IPS-NIHi11 (cell line): Measurements from ENCODE around the gene ACP5.
"Not testable (repeated sequence)": the region's sequence is repeated elsewhere in the genome, so short reads cannot be mapped to it uniquely, and the experiment has no call there.

Source experiments
- DNase-seq: peaks from one replicate; pipeline ENCODE4 v3.0.0; 2012; ENCODE audit warnings: mixed read lengths, low spot score

Gene ACP5

DNA sequence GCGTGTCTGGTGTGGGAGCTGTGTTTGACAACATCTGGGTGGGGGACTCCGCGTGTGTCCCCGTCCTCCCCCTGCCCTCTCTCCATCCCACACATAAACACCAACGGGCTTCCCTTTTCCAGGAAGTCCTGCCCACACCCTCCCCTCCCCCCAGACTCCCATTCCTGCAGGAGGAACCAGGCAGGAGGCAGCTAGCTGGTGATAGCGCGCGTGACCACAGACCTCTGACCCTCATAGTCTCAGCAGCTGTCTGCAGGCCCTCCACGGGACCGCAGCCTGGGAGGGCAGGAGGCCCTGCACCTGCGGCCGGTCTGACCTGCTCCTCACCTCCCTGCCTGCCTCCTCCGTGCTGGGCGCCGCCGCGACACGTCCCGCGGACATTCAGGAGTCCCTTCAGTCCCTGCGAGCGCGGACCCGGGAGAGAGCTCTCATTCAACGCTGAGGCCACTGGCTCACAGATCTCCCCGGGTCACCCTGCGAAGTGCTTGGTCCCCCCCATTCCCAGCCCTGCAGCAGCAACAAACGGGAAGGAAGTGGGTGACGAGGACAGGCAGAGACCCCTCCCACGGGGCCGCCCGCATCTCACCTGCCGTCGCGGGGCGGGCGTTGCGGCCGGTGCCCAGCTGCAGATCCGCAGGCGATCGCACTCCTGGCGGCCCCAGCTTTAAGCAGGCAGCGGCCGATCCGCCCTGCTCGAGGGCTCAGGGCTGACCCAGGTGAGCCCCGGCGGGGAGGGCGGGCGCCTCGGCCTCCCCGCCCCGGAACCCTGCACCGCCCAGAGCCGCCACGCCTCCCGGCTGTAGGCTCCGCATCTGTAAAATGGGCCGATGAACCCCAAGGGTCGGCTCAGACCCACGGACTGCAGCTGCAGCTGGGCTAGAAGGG is 1.1 kb upstream of the ACP5 start:
- DNase-seq: peak; percentile 74

DNA sequence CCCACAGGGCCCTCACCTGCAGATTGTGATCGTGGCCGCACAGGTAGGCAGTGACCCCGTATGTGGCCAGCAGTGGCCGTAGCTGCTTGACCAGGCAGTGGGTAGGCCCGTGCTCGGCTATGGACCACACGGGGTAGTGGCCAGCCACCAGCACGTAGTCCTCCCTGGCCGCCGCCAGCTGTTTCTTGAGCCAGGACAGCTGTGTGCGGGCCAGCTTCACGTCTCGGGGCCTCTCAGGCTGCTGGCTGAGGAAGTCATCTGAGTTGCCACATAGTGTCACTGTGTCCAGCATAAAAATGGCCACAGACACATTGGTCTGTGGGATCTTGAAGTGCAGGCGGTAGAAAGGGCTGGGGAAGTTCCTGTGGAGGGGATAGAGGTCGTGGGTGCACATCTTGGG is 1.2 kb downstream of the ACP5 start:
- no peak for DNase-seq

DNA sequence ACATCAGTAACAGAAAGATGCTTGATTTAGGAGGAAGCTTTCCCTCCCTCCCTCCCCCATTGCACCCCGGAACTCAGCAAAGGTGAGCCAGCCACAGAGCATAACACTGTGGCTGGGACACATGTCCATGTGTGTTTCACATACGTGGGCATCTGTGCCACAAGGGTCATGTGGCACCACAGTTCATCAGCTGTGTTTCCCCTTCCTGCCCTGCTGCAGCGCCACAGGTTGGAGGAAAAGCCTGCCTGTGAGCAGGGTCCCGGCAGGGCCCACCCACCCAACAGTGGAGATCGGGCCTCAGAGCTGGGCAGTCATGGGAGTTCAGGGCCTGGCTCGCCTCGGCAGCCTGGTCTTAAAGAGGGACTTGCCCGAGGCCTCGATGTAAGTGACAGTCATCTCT is 2.8 kb downstream of the ACP5 start:
- DNase-seq: no peak

DNA sequence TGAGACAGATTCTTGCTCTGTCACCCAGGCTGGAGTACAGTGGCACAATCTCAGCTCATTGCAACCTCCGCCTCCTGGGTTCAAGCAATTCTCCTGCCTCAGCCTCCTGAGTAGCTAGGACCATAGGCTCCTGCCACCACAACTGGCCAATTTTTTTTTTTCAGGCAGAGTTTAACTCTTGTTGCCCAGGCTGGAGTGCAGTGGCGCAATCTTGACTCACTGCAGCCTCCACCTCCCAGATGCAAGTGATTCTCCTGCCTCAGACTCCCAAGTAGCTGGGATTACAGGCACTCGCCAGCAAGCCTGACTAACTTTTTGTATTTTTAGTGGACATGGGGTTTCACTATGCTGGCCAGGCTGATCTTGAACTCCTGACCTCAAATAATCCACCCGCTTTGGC is 3.7 kb downstream of the ACP5 start:
- DNase-seq: not testable (repeated sequence)

DNA sequence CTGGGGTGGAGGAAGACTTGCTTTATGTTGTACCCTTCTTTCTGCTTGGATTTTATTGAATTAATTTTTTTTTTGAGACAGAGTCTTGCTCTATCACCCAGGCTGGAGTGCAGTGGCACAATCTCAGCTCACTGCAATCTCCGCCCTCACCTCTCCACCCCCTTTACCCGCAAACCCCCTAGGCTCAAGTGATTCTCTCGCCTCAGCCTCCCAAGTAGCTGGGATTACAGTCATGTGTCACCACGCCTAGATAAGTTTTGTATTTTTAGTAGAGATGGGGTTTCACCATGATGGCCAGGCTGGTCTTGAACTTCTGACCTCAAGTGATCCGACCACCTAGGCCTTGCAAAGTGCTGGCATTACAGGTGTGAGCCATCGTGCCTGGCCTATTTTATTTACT is 4.1 kb downstream of the ACP5 start:
- DNase-seq: not testable (repeated sequence)

DNA sequence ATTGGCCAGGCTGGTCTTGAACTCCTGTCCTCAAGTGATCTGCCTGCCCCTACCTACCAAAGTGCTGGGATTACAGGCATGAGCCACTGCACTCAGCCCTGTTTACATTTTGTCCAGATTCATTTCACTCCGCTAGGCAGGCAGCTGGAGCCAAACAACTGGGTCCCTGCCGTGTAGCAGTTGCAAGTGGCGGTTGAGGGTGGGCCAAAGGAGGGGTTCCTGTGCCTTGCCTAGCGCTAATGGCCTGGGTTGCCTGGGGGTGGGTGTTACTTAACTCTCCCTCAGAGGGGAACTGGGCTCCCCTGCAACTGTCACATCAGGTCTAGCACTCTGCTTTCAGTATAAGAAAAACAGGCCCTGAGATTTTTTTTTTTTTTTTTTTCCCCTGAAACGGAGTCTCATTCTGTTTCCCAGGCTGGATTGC is 7.4 kb downstream of the ACP5 start:
- DNase-seq: no peak

DNA sequence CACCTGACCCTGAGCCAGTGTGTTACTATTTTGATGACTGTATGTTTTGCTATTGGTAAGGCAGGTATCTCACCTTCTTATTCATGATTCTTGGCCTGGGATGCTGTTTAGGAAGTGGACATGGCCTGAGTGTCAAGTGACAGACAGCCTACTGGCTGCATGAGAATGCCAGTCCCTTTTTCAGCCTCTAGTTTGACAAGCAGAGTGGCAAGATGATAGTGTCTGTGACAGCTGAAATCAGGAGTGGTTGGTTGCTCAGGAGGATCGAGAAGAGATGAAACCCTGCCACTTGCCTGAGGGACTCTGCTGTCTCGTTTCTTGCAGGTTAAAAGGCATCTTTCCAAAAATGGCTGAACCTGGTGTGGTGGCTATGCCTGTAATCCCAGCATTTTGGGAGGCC is 11.3 kb downstream of the ACP5 start:
- DNase-seq: no peak

DNA sequence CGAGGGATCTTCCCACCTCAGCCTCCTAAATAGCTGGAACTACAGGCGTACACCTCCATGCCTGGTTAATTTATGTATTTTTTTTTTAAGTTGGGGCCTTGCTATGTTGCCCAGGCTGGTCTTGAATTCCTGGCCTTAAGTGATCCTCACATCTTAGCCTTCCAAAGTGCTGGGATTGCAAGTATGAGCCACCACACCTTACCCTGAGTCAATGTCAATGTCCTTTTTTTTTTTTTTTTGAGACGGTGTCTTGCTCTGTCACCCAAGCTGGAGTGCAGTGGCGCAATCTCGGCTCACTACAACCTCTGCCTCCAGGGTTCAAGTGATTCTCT is 11.8 kb downstream of the ACP5 start:
- DNase-seq: not testable (repeated sequence)

DNA sequence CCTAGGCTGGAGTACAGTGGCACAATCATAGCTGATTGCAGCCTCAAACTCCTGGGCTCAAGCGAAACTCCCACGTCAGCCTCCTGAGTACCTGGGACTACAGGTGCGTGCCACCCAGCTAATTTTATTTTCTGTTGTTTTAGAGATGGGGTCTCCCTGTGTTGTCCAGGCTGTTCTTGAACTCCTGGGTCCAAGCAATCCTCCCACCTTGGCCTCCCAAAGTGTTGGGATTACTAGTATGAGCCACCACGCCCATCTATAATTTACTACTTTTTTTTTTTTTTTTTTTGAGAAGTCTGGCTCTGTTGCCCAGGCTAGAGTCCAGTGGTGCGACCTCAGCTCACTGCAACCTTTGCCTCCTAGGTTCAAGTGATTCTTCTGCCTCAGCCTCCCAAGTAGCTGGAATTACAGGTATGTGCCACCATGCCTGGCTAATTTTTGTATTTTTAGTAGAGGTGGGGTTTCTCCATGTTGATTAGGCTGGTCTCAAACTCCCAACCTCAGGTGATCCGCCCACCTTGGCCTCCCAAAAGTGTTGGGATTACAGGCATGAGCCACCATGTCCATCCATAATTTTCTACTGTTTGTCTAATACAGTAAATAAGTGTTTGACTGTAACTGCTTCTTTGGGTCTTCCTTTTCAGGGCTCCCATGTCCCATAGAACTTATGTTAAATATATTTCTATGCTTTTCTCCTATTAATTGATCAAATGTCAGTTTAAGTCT is 13.2 kb downstream of the ACP5 start:
- not testable (repeated sequence) for DNase-seq

DNA sequence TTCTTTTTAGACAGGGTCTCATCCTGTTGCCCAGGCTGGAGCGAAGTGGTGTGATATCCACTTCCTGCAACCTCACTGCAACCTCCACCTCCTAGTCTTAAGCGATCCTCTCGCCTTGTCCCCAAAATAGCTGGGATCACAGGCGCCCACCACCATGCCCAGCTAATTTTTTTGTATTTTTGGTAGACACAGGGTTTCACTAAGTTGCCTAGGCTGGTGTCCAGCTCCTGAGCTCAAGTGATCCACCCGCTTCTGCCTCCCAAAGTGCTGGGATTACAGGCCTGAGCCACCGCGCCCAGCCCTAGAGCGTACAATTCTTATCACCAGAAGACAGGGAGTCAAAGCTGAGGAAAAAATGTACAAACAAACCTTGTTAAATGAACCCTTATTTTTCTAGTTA is 13.9 kb downstream of the ACP5 start:
- no peak for DNase-seq

DNA sequence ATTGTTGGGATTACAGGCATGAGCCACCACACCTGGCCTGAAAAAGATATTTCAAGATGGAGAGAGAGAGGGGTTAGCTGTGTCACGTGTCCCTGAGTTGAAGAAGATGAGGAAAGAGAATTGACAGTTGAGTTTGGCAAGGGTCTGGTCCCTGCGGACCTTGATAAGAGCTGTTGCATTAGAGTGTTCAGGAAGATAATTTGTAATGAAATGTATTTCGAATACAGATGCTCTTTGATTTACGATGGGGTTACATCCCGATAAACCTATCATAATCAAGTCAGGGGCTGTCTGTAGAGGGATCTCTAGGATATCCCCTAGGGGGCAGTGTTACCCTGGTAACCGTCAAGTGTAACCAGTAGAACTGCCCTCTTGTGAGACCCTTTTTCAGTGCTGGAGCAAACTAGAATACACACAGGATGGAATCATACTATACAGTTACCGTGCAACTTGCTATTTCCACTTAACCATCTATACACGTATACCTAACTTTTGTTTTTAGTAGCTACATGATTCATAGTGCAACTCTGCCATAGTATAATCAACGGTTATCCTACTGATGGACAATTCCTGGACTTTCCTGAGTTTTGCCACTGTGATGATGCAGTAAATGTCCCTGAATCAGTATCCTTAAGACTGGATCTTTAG is 16.9 kb downstream of the ACP5 start:
- DNase-seq: peak; percentile 69

DNA sequence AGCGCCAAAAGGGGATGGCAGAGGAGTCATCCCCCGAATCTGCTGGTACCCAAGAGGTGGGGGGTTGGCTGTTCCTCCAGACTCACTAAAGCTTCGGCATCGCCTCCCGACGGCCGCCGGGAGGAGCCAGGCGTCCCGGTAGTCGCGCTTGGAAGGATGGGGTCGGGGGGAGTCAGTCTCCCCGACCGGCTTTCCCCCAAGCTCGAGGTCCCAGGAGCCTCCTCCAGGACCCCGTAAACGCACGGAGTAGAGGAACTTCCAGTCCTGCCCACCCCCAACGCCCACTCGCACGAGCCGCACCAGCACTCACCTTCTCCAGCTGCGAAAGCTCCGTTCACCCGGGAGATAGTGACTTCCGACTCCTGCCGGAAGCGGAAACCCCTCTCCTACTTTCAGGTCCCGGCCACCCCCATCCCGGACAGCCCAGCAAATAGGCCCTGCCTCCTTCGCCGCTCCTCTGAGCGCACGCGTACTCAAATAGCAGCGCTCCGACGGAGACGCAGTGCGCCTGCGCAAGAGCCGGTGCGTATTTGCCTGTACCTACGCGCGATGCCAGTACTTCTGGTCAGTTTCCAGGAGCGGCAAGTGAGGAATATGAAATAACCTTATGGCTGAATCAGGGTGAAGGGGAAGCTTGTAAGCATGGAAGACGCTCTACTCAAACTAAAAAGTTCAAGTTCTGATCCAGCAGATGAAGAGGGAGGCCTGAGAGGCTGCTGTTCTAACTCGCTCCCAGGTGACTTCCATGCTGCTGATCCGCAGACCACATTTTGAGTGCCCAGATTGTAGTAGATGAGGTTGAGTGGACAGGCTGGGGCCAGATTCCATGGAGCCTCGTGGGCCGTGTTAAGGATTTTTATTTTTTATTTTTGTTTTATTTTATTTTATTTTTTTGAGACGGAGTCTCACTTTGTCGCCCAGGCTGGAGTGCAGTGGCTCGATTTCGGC is 18.3 kb downstream of the ACP5 start, which contains the start of gene ELOF1:
Gene ELOF1, minus strand, starts transcription at position 350 of the 948 bp plus-strand sequence. CDS start 4,883 bp downstream, outside the sequence.
- peak; percentile 99 for DNase-seq

DNA sequence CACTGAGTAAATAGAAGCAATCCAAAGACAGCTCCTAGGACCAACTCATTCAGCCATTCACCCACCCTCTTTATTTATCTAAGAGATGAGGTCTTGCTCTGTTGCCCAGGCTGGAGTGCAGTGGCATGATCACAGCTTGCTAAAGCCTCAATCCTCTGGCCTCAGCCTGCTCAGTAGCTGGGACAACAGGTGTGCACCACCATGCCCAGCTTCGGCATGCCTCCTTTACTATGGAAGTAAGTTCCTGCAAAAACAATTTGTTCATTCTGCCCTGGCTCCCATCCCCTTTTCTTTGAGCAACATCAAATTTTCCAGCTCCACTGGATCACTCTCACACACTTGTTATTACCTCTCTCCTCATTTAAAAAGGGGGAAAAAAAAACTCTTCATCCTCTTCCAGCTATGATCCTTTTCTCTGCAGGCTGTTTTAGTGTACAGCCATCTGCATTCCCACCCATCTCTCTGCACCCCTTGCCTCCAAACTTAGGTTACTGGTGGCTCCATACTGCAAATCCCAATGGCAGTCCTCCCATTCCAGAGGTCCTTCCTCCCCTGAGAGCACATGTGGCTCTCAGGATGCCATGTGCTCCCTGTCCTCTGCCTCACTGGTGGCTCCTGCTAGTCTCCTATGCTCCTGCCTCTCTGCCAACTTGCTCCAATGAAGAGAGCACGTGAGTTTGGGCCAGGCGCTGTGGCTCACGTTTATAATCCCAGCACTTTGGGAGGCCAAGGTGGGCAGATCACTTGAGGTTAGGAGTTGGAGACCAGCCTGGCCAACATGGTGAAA is 20.6 kb downstream of the ACP5 start:
- no peak for DNase-seq

DNA sequence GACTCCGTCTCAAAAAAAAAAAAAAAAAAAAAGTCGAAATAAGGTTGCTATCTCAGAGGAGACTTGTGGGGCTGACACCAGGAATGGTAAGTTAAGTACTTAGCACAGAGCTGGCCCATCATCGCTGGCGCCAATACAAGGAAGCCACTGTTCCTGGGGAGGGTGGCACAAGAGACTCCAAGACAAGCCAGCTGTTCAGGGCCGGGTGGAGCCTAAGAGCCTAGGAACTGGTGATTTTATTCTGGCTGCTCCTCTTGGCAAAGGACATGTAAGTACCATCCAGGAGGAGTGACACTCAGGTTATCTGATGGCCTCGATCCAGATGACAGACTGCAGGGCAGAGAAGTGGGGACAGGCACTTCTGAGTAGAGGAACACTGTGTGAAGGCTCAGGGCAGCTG is 22.2 kb downstream of the ACP5 start:
- no peak for DNase-seq

DNA sequence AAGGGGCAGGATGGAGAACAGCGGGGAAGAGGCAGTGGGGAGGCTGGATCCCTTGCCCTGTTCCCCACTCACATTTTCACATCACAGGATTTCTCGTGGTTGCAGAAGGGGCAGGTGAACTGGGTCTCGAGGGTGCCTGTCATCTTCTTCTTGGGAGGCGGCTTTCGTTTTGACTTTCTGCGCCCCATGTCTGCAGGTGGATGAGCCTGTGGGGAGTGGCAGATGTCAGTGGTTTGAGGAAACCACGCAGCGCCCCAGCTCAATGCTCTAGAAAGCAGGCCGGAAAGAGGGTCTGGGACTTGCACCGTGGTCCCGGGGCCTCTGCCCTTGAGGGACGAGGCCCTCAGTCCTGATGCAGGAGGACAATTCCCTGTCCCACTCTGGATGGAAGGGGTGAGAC is 23.3 kb downstream of the ACP5 start:
- no peak for DNase-seq

DNA sequence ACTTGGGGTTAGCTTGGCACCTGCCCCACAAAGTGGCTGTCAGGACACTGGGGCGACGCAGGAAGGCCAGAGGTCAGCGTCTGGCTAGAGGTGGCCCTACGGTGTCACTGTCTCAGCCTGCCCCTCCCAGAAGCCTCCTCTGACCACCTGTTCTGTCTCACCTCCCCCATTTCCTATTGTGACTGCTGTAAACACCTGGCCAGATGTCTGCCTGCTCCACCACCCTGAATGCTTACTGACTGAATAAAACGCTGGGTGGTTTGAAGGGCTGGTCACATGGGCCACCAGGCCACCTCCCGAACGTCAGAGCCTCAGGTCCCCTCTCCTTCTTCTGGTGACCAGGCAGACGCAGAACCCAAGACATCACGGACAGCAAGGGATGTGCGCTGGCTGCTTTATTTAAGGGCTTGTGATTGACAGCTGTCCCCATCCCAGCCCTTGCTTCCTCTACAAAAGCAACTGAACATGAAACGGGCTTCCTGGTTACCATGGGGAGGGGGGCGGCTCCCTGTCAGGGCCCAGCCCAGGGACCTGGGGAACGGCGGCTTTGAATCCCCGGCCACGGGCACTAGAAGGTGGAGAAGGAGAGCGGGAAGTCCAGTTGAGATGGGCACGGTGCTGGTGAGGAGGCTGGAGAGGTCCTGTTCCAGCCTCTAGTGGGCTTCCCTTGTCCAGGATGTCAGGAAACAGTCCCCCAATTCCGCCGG is 24.6 kb downstream of the ACP5 start:
- no peak for DNase-seq

DNA sequence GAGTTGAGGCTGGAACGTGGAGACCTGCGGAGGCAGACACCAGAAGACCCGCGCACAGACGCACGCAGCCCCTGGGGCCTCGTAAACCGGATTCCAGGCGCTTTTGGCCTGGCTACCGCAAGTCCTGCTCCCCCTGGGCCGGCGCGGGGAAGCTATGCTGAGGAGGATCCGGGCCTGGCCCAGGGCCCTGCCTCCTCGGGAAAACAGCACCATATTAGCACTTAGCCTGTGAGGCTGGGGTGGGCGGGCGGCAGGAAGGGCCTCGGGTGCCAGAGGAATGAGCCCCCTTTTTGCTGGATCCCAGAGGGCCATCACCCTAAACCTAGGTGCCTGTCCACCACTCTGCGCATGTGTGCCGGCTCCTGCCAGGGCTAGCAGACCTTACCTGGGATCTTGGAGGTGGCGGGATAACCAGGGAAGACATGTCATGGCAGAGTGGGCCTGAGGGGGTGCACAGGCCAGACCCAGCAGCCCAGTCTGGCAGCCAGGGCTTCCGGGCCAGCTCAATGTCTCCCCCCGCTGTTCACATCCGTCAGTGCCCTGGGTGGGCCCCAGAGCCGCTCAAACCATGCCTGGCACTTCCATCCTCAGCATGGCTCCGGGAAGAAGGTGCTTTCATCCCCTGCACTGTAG is 25.7 kb downstream of the ACP5 start:
- DNase-seq: peak; percentile 85

DNA sequence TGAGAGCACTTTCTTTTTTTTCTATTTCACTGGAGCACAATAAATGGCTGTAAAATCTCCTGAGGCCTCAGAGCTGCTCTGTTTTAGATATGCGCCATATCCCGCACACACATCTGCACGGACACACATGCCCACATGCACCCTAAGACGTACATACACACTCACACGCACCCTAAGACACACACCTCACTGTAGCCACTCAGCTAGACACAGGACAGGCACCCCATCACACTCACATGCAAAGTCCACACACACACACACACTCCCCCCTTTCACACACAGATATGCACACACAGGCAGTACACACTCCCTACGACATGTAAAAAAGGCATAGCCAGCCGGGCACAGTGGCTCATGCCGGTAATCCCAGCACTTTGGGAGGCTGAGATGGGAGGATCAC is 27.2 kb downstream of the ACP5 start:
- no peak for DNase-seq

DNA sequence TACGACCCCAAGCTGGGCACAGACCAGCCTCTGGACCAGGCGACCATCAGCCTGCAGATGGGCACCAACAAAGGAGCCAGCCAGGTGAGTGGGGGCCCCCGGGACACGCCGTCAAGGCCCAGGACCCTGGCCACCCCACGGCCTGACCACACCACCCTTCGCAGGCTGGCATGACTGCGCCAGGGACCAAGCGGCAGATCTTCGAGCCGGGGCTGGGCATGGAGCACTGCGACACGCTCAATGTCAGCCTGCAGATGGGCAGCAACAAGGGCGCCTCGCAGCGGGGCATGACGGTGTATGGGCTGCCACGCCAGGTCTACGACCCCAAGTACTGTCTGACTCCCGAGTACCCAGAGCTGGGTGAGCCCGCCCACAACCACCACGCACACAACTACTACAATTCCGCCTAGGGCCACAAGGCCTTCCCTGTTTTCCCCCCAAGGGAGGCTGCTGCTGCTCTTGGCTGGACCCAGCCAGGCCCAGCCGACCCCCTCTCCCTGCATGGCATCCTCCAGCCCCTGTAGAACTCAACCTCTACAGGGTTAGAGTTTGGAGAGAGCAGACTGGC is 28.0 kb downstream of the ACP5 start:
- DNase-seq: no peak
